HTR-8/SVneo (cell line): ENCODE measurements around the gene ATP2C2.

ENCODE experiments used
- DNase-seq: peaks from one replicate; pipeline ENCODE4 v3.0.0; 2011; ENCODE audit warnings: low spot score, mixed read lengths; ENCODE audit not compliant: insufficient read length
- FAIRE-seq: peaks from 2 replicates; lab custom pipeline; 2011; peaks lifted over from hg19 to GRCh38; lab: Jason Lieb, UNC

The ATP2C2 gene

GRCh38 chr16:84360748-84361147 lies 7.6 kb upstream of the ATP2C2 start:
- FAIRE-seq (peak; percentile 40), DNase-seq (no peak)

- FAIRE-seq (no peak), DNase-seq (no peak)
These were observed 6.8 kb upstream of the ATP2C2 start for GRCh38 chr16:84361546-84361945.

- no peak for FAIRE-seq
- no peak for DNase-seq
These were observed 5.8 kb upstream of the ATP2C2 start for GRCh38 chr16:84362471-84362941.

- DNase-seq (no peak), FAIRE-seq (no peak)
These were observed 2.1 kb upstream of the ATP2C2 start for GRCh38 chr16:84366208-84366607.

- FAIRE-seq (no peak), DNase-seq (no peak)
These were observed 1.0 kb upstream of the ATP2C2 start for GRCh38 chr16:84367297-84367680.

- no peak for FAIRE-seq
- DNase-seq = no peak
These were observed 509 bp upstream of the ATP2C2 start for GRCh38 chr16:84367750-84368307.

GRCh38 chr16:84369105-84369504 lies 767 bp downstream of the ATP2C2 start:
- no peak for FAIRE-seq
- DNase-seq = no peak

GRCh38 chr16:84369938-84370627 lies 1.7 kb downstream of the ATP2C2 start:
- DNase-seq (no peak), FAIRE-seq (no peak)

GRCh38 chr16:84370723-84371552 lies 2.6 kb downstream of the ATP2C2 start:
- no peak for FAIRE-seq
- no peak for DNase-seq

- DNase-seq (no peak), FAIRE-seq (no peak)
These were observed 3.2 kb downstream of the ATP2C2 start for GRCh38 chr16:84371553-84371865.

GRCh38 chr16:84373907-84374489 lies 5.7 kb downstream of the ATP2C2 start:
- DNase-seq = no peak
- peak; percentile 31 for FAIRE-seq

GRCh38 chr16:84378099-84378498 lies 9.8 kb downstream of the ATP2C2 start:
- no peak for FAIRE-seq
- no peak for DNase-seq

- no peak for FAIRE-seq
- DNase-seq = no peak
These were observed 10.2 kb downstream of the ATP2C2 start for GRCh38 chr16:84378567-84378966.

GRCh38 chr16:84379008-84379708 lies 10.8 kb downstream of the ATP2C2 start:
- DNase-seq = no peak
- no peak for FAIRE-seq

- no peak for FAIRE-seq
- DNase-seq = no peak
These were observed 11.5 kb downstream of the ATP2C2 start for GRCh38 chr16:84379709-84380362.

GRCh38 chr16:84380405-84380804 lies 12.1 kb downstream of the ATP2C2 start:
- FAIRE-seq = no peak
- no peak for DNase-seq

GRCh38 chr16:84382396-84382795 lies 14.1 kb downstream of the ATP2C2 start:
- no peak for DNase-seq
- peak; percentile 64 for FAIRE-seq

GRCh38 chr16:84383106-84383505 lies 14.8 kb downstream of the ATP2C2 start:
- DNase-seq (no peak), FAIRE-seq (no peak)

GRCh38 chr16:84386047-84386446 lies 17.7 kb downstream of the ATP2C2 start:
- DNase-seq (no peak), FAIRE-seq (no peak)

- FAIRE-seq = no peak
These were observed 18.7 kb downstream of the ATP2C2 start for GRCh38 chr16:84387021-84387420.

More at GRCh38 chr16:84387021-84387420, 18.7 kb downstream of the ATP2C2 start:
- DNase-seq = no peak
